K562 (cell line): ENCODE measurements around the gene MLN. TPM values are rescaled to one million over a fixed set of nuclear protein-coding genes. Genes with fewer than 3 reads are reported as not detected.

Source experiments
- CAMTA2 ChIP-seq: fragments of 250-450 bp; sonication (Bioruptor Pico); conservative IDR thresholded peaks from 2 replicates; pipeline ENCODE4 v1.5.1; 2022
- GATA2 ChIP-seq: sonication (generic); formaldehyde crosslinking; IDR thresholded peaks from 2 replicates; pipeline ENCODE4 v1.4.0; 2020; ENCODE audit warnings: mild to moderate bottlenecking, missing genetic modification reagents
- HDAC8 ChIP-seq: fragments of 450-650 bp; IDR thresholded peaks from 2 replicates; pipeline ENCODE4 v1.6.1; 2016; ENCODE audit warnings: mild to moderate bottlenecking, missing genetic modification characterization, moderate library complexity, missing compliant biosample characterization
- NKRF ChIP-seq: fragments of 450-650 bp; IDR thresholded peaks from 2 replicates; pipeline ENCODE4 v1.6.1; 2016; ENCODE audit warnings: borderline replicate concordance
- SAP30 ChIP-seq: fragments of 200-600 bp; sonication (generic); IDR thresholded peaks from 2 replicates; pipeline ENCODE4 v1.6.1; 2012; ENCODE audit warnings: borderline replicate concordance, low read depth, mild to moderate bottlenecking, moderate library complexity, low read length, control low read depth, inconsistent platforms; ENCODE audit not compliant: insufficient read depth, poor library complexity, severe bottlenecking
- ZBTB40 ChIP-seq, 2 experiments: fragments of 450-650 bp in 1 of 2; sonication (generic) in 1 of 2; formaldehyde crosslinking in 1 of 2; IDR thresholded peaks; 2 replicates each; pipeline versions ENCODE4 v1.7.1 to v1.9.0; 2016 to 2022; ENCODE audit warnings: inconsistent platforms in 1 of 2, mild to moderate bottlenecking in 1 of 2, missing genetic modification reagents in 1 of 2
- ZBTB8A ChIP-seq: fragments of 450-650 bp; IDR thresholded peaks from 2 replicates; pipeline ENCODE4 v1.6.1; 2018; ENCODE audit warnings: mild to moderate bottlenecking, moderate library complexity; ENCODE audit not compliant: partially characterized antibody
- ZNF134 ChIP-seq: fragments of 250-450 bp; sonication (Bioruptor Pico); conservative IDR thresholded peaks from 2 replicates; pipeline ENCODE4 v1.4.0; 2020
- ZNF584 ChIP-seq: fragments of 200-800 bp; sonication (Bioruptor generic); IDR thresholded peaks from 2 replicates; pipeline ENCODE4 v1.6.1; 2016; ENCODE audit warnings: low read depth, mild to moderate bottlenecking, missing genetic modification characterization, missing compliant biosample characterization
- polyA plus RNA-seq, 8 experiments: library from polyadenylated mRNA; depleted of rRNA in 4 of 8; stranded (reverse) in 5 of 8; unstranded in 3 of 8; fragments of >200 nt; fragmentation: Nextera tagmentation in 2 of 8; fragmentation: Illumina TruSeq in 1 of 8; extraction: Ambion mirVana in 2 of 8; extraction: Trizol in 1 of 8; gene quantifications; 2 replicates each; pipeline versions ENCODE4 v1.2.1 to v1.2.3, GENCODE V29; 2011 to 2014; ENCODE audit warnings: inconsistent platforms in 1 of 8, missing spikeins in 1 of 8
- total RNA-seq, 7 experiments: library from RNA; depleted of rRNA in 6 of 7; stranded (reverse); fragments of >200 nt in 6 of 7; fragmentation: Illumina TruSeq in 2 of 7; extraction: Trizol in 2 of 7; gene quantifications; 2 replicates each; pipeline versions ENCODE4 v1.2.1 to v1.2.3, GENCODE V29; 2011 to 2021; ENCODE audit warnings: low replicate concordance in 1 of 7

MLN gene
- total and polyA plus RNA-seq, 9 of the 15 experiments (the other 6 are each of a cell fraction or from before 2014, with no cell fraction given) = not detected

- TF ChIP-seq ZBTB40 (IDR thresholded peaks at IDR 0.05) (no peak), ZBTB40 (CRISPR knock-in tag; IDR thresholded peaks at IDR 0.05) (no peak), HDAC8 (tag) (no peak), ZNF134 (no peak), SAP30 (no peak), ZBTB8A (no peak), GATA2 (CRISPR knock-in tag) (no peak), NKRF (no peak), CAMTA2 (no peak), ZNF584 (CRISPR knock-in tag) (no peak)
Observed at GRCh38 chr6:33797626-33798342, 6.0 kb downstream of the MLN start (continued).
